MM.1S (cell line): ENCODE measurements around the gene NUP98.

Experiments used
- EZH2phosphoT487 ChIP-seq: fragments of 300-600 bp; sonication (generic); IDR thresholded peaks from 2 replicates; pipeline ENCODE4 v1.6.1; 2018; ENCODE audit warnings: antibody characterized with exemption, low read length
- TF ChIP-seq, protein P1 (sequence below): fragments of 300-600 bp; sonication (generic); IDR thresholded peaks from 2 replicates; pipeline ENCODE4 v1.5.1; 2016; ENCODE audit warnings: antibody characterized with exemption, low read length, mixed read lengths

- TF ChIP-seq, protein P1, sequence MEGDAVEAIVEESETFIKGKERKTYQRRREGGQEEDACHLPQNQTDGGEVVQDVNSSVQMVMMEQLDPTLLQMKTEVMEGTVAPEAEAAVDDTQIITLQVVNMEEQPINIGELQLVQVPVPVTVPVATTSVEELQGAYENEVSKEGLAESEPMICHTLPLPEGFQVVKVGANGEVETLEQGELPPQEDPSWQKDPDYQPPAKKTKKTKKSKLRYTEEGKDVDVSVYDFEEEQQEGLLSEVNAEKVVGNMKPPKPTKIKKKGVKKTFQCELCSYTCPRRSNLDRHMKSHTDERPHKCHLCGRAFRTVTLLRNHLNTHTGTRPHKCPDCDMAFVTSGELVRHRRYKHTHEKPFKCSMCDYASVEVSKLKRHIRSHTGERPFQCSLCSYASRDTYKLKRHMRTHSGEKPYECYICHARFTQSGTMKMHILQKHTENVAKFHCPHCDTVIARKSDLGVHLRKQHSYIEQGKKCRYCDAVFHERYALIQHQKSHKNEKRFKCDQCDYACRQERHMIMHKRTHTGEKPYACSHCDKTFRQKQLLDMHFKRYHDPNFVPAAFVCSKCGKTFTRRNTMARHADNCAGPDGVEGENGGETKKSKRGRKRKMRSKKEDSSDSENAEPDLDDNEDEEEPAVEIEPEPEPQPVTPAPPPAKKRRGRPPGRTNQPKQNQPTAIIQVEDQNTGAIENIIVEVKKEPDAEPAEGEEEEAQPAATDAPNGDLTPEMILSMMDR: no peak
- no peak for TF ChIP-seq EZH2phosphoT487
Measured at GRCh38 chr11:3838504-3838903, 41.1 kb upstream of the NUP98 start.
